HEK293T (cell line): ENCODE data around the gene GABRG3.

Experiments
- CTCF ChIA-PET: fragments of 350-600 bp; formaldehyde crosslinking; extraction: SDS; loops from one replicate; lab custom pipeline; 2021; ENCODE audit warnings: antibody characterized with exemption, inconsistent platforms; lab: Yijun Ruan, JAX
- POLR2A ChIA-PET: fragments of 350-600 bp; formaldehyde crosslinking; extraction: SDS; loops from one replicate; lab custom pipeline; 2020; ENCODE audit warnings: antibody characterized with exemption, inconsistent platforms; lab: Yijun Ruan, JAX
- DNase-seq: peaks from one replicate; pipeline ENCODE4 v3.0.0; 2012; ENCODE audit warnings: mixed read lengths; ENCODE audit errors: extremely low spot score
- ARNT ChIP-seq: fragments of 450-650 bp; IDR thresholded peaks from 2 replicates; pipeline ENCODE4 v1.6.1; 2017; ENCODE audit warnings: mild to moderate bottlenecking
- BHLHE40 ChIP-seq: fragments of 450-650 bp; IDR thresholded peaks from 2 replicates; pipeline ENCODE4 v1.6.1; 2016; ENCODE audit warnings: mild to moderate bottlenecking, moderate library complexity, borderline replicate concordance
- CTBP1 ChIP-seq: fragments of 450-650 bp; IDR thresholded peaks from 2 replicates; pipeline ENCODE4 v1.6.1; 2016; ENCODE audit warnings: borderline replicate concordance
- ELF4 ChIP-seq: fragments of 450-650 bp; IDR thresholded peaks from 2 replicates; pipeline ENCODE4 v1.6.1; 2017; ENCODE audit warnings: antibody characterized with exemption
- FOXA1 ChIP-seq: fragments of 450-650 bp; IDR thresholded peaks from 2 replicates; pipeline ENCODE4 v1.6.1; 2016; ENCODE audit warnings: mild to moderate bottlenecking
- FOXK2 ChIP-seq: fragments of 450-650 bp; IDR thresholded peaks from 2 replicates; pipeline ENCODE4 v1.6.1; 2016; ENCODE audit warnings: mild to moderate bottlenecking
- FOXM1 ChIP-seq: fragments of 450-650 bp; IDR thresholded peaks from 2 replicates; pipeline ENCODE4 v1.6.1; 2017; ENCODE audit warnings: mild to moderate bottlenecking, borderline replicate concordance
- HDGF ChIP-seq: fragments of 450-650 bp; IDR thresholded peaks from 2 replicates; pipeline ENCODE4 v1.6.1; 2017; ENCODE audit warnings: antibody characterized with exemption, borderline replicate concordance
- L3MBTL2 ChIP-seq: fragments of 450-650 bp; conservative IDR thresholded peaks from 2 replicates; pipeline ENCODE4 v1.6.1; 2016; ENCODE audit warnings: mild to moderate bottlenecking
- LEF1 ChIP-seq: fragments of 450-650 bp; IDR thresholded peaks from 2 replicates; pipeline ENCODE4 v1.6.1; 2017; ENCODE audit warnings: mild to moderate bottlenecking, borderline replicate concordance
- NFRKB ChIP-seq: fragments of 450-650 bp; IDR thresholded peaks from 2 replicates; pipeline ENCODE4 v1.6.1; 2016; ENCODE audit warnings: mild to moderate bottlenecking, moderate library complexity
- PKNOX1 ChIP-seq: fragments of 450-650 bp; IDR thresholded peaks from 2 replicates; pipeline ENCODE4 v1.6.1; 2016
- SP1 ChIP-seq: fragments of 450-650 bp; IDR thresholded peaks from 2 replicates; pipeline ENCODE4 v1.6.1; 2017
- SUZ12 ChIP-seq: fragments of 450-650 bp; IDR thresholded peaks from 2 replicates; pipeline ENCODE4 v1.6.1; 2016; ENCODE audit warnings: mild to moderate bottlenecking
- TARDBP ChIP-seq: fragments of 450-650 bp; IDR thresholded peaks from 2 replicates; pipeline ENCODE4 v1.6.1; 2016
- ZNF384 ChIP-seq: fragments of 450-650 bp; IDR thresholded peaks from 2 replicates; pipeline ENCODE4 v1.6.1; 2016

GABRG3 gene

GRCh38 chr15:27414168-27414870 lies 443.3 kb downstream of the GABRG3 start:
- CTCF ChIA-PET = no interaction called here
- no peak for TF ChIP-seq FOXK2
- TF ChIP-seq ARNT = no peak
- TF ChIP-seq ZNF384 = no peak
- TF ChIP-seq TARDBP = no peak
- TF ChIP-seq FOXA1 = no peak
- no peak for TF ChIP-seq LEF1
- no peak for TF ChIP-seq L3MBTL2
- no peak for DNase-seq
- POLR2A ChIA-PET = no interaction called here

GRCh38 chr15:27418726-27419125 lies 447.7 kb downstream of the GABRG3 start:
- TF ChIP-seq SUZ12 (no peak), PKNOX1 (no peak), TARDBP (no peak), HDGF (no peak), ARNT (no peak), NFRKB (no peak), BHLHE40 (no peak), L3MBTL2 (no peak), SP1 (no peak), CTBP1 (no peak), ELF4 (no peak), FOXM1 (no peak), LEF1 (no peak), FOXA1 (no peak), FOXK2 (no peak), ZNF384 (no peak)
- ChIA-PET POLR2A (no interaction called here), CTCF (no interaction called here)
- no peak for DNase-seq

GRCh38 chr15:27422997-27423396 lies 452.0 kb downstream of the GABRG3 start:
- POLR2A ChIA-PET = no interaction called here
- no peak for DNase-seq
- CTCF ChIA-PET = no interaction called here
- TF ChIP-seq ZNF384 = no peak

GRCh38 chr15:27426805-27427204 lies 455.8 kb downstream of the GABRG3 start:
- DNase-seq = no peak
- CTCF ChIA-PET = no interaction called here
- POLR2A ChIA-PET = no interaction called here
- no peak for TF ChIP-seq CTBP1
- no peak for TF ChIP-seq FOXK2
- no peak for TF ChIP-seq BHLHE40

GRCh38 chr15:27427276-27427675 lies 456.3 kb downstream of the GABRG3 start:
- ChIA-PET CTCF (no interaction called here), POLR2A (no interaction called here)
- TF ChIP-seq ELF4 = no peak
- no peak for TF ChIP-seq LEF1
- TF ChIP-seq TARDBP = no peak
- no peak for TF ChIP-seq CTBP1
- TF ChIP-seq FOXM1 = no peak
- TF ChIP-seq FOXK2 = no peak
- no peak for TF ChIP-seq HDGF
- no peak for TF ChIP-seq L3MBTL2
- TF ChIP-seq PKNOX1 = no peak
- no peak for TF ChIP-seq FOXA1
- no peak for TF ChIP-seq ZNF384
- no peak for TF ChIP-seq SP1
- no peak for DNase-seq

GRCh38 chr15:27428151-27428550 lies 457.2 kb downstream of the GABRG3 start:
- ChIA-PET POLR2A (no interaction called here), CTCF (no interaction called here)
- DNase-seq = no peak
- TF ChIP-seq BHLHE40 (no peak), FOXK2 (no peak), FOXA1 (no peak), CTBP1 (no peak), HDGF (no peak), SUZ12 (no peak), LEF1 (no peak), SP1 (no peak), FOXM1 (no peak), ZNF384 (no peak), ELF4 (no peak), ARNT (no peak), NFRKB (no peak)

- TF ChIP-seq TARDBP = no peak
- no peak for TF ChIP-seq FOXM1
- no peak for TF ChIP-seq PKNOX1
- TF ChIP-seq ELF4 = no peak
- no peak for TF ChIP-seq L3MBTL2
- no peak for TF ChIP-seq FOXA1
- no peak for TF ChIP-seq BHLHE40
- TF ChIP-seq SP1 = no peak
- TF ChIP-seq HDGF = no peak
- TF ChIP-seq LEF1 = no peak
- TF ChIP-seq CTBP1 = no peak
- no peak for TF ChIP-seq NFRKB
- no peak for TF ChIP-seq SUZ12
- TF ChIP-seq ZNF384 = no peak
- TF ChIP-seq ARNT = no peak
- no peak for TF ChIP-seq FOXK2
- CTCF ChIA-PET = no interaction called here
Observed at GRCh38 chr15:27429577-27429976, 458.6 kb downstream of the GABRG3 start.

More at GRCh38 chr15:27429577-27429976, 458.6 kb downstream of the GABRG3 start:
- DNase-seq = no peak
- POLR2A ChIA-PET = no interaction called here
